GM18499 (cell line): ENCODE data around the gene ROPN1.
"Not testable (repeated sequence)": the region's sequence is repeated elsewhere in the genome, so short reads cannot be mapped to it uniquely, and the experiment has no call there.

ENCODE experiments used
- ATAC-seq: cut with Tn5 transposase; IDR thresholded peaks from one replicate; pipeline ENCODE4 v1.9.1; 2021; ENCODE audit warnings: moderate number of reproducible peaks; ENCODE audit not compliant: insufficient read depth, unreplicated experiment

The ROPN1 gene

GRCh38 chr3:123991730-123992588 is at the start of gene ROPN1:
TSS of gene ROPN1 (minus strand) at chr3:123992124. CDS start at chr3:123980481, 11,643 bp downstream.
- not testable (repeated sequence) for ATAC-seq

- ATAC-seq: no peak
Observed at GRCh38 chr3:124041553-124041952, 49.6 kb upstream of the ROPN1 start.

GRCh38 chr3:124037326-124037725 is 45.4 kb upstream of the ROPN1 start:
- ATAC-seq: no peak

GRCh38 chr3:124036214-124036613 is 44.3 kb upstream of the ROPN1 start:
- not testable (repeated sequence) for ATAC-seq

GRCh38 chr3:124035463-124036121 is 43.7 kb upstream of the ROPN1 start:
- no peak for ATAC-seq

- no peak for ATAC-seq
Observed at GRCh38 chr3:124034844-124035152, 42.9 kb upstream of the ROPN1 start.

GRCh38 chr3:124034016-124034843 is 42.3 kb upstream of the ROPN1 start:
- ATAC-seq: no peak

GRCh38 chr3:124033360-124034015 is 41.6 kb upstream of the ROPN1 start, which contains the start of gene KALRN:
TSS of gene KALRN (plus strand) at chr3:124033369.
- ATAC-seq: no peak

- no peak for ATAC-seq
Observed at GRCh38 chr3:124032881-124033359, 41.0 kb upstream of the ROPN1 start.

GRCh38 chr3:124032311-124032880 is 40.5 kb upstream of the ROPN1 start:
- ATAC-seq: no peak

GRCh38 chr3:124026516-124026915 is 34.6 kb upstream of the ROPN1 start:
- ATAC-seq: no peak

- not testable (repeated sequence) for ATAC-seq
Observed at GRCh38 chr3:124023531-124023930, 31.6 kb upstream of the ROPN1 start.

GRCh38 chr3:124019291-124019690 is 27.4 kb upstream of the ROPN1 start:
- no peak for ATAC-seq

- not testable (repeated sequence) for ATAC-seq
Observed at GRCh38 chr3:124017502-124017901, 25.6 kb upstream of the ROPN1 start.

- not testable (repeated sequence) for ATAC-seq
Observed at GRCh38 chr3:124016483-124016882, 24.6 kb upstream of the ROPN1 start.

GRCh38 chr3:124014366-124014942 is 22.5 kb upstream of the ROPN1 start:
- no peak for ATAC-seq

GRCh38 chr3:124008321-124008720 is 16.4 kb upstream of the ROPN1 start:
- not testable (repeated sequence) for ATAC-seq

- ATAC-seq: no peak
Observed at GRCh38 chr3:124007186-124007585, 15.3 kb upstream of the ROPN1 start.

GRCh38 chr3:124002405-124003079 is 10.6 kb upstream of the ROPN1 start:
- ATAC-seq: not testable (repeated sequence)
